ENCODE data around the gene AFG3L2. TPM values are rescaled to one million over a fixed set of nuclear protein-coding genes. Genes with fewer than 3 reads are reported as not detected.
"Not testable (repeated sequence)": the region's sequence is repeated elsewhere in the genome, so short reads cannot be mapped to it uniquely, and the experiment has no call there.

Gene AFG3L2
- total and polyA plus RNA-seq, 4 donors, result 22.5 to 55.4 (median 27.6) TPM

GRCh38 chr18:12384261-12384660, 7.2 kb upstream of the AFG3L2 start:
- H3K4me1 ChIP-seq (ENCODE audit: control insufficient read depth in 4 of 4, insufficient read depth in 4 of 4, low read length in 3 of 4), result no peaks in the 10 kb centered on the region
- TF ChIP-seq TAF1 (conservative IDR thresholded peaks at IDR 0.05), result no peak
- WGBS, result 80% methylated on average over 2 of the region's 2 CpGs
- no peaks in the 10 kb centered on the region for H3K9me3 ChIP-seq (ENCODE audit: control insufficient read depth in 4 of 4, low read length in 3 of 4)
- DNase-seq (ENCODE audit: low spot score), result no peak
- H3K4me3 ChIP-seq (ENCODE audit: low read depth in 1 of 3, low read length in 3 of 3), result no peak overlapping the region
- no peaks in the 10 kb centered on the region for H3K27me3 ChIP-seq (ENCODE audit: control insufficient read depth in 4 of 4, insufficient read depth in 4 of 4, low read length in 3 of 4)
- no peak overlapping the region for H3K27ac ChIP-seq (ENCODE audit: low read depth in 1 of 2, low read length in 2 of 2)
- no peaks in the 10 kb centered on the region for H3K36me3 ChIP-seq (ENCODE audit: control insufficient read depth in 4 of 4, insufficient read depth in 3 of 4, low read depth in 1 of 4, low read length in 3 of 4)
- H3K9ac ChIP-seq (ENCODE audit: low read depth in 1 of 2, low read length in 2 of 2), result no peak overlapping the region

- not testable (repeated sequence) for H3K9me3 ChIP-seq (ENCODE audit: control insufficient read depth in 4 of 4, low read length in 3 of 4); H3K9ac ChIP-seq (ENCODE audit: low read depth in 1 of 2, low read length in 2 of 2); DNase-seq (ENCODE audit: low spot score); H3K36me3 ChIP-seq (ENCODE audit: control insufficient read depth in 4 of 4, insufficient read depth in 3 of 4, low read depth in 1 of 4, low read length in 3 of 4); H3K27me3 ChIP-seq (ENCODE audit: control insufficient read depth in 4 of 4, insufficient read depth in 4 of 4, low read length in 3 of 4); H3K4me1 ChIP-seq (ENCODE audit: control insufficient read depth in 4 of 4, insufficient read depth in 4 of 4, low read length in 3 of 4); H3K4me3 ChIP-seq (ENCODE audit: low read depth in 1 of 3, low read length in 3 of 3); H3K27ac ChIP-seq (ENCODE audit: low read depth in 1 of 2, low read length in 2 of 2)
- 98% methylated on average over 5 of the region's 5 CpGs for WGBS
Measured at GRCh38 chr18:12383759-12384158, 6.7 kb upstream of the AFG3L2 start.

- H3K27ac ChIP-seq (ENCODE audit: low read depth in 1 of 2, low read length in 2 of 2); H3K9ac ChIP-seq (ENCODE audit: low read depth in 1 of 2, low read length in 2 of 2); H3K9me3 ChIP-seq (ENCODE audit: control insufficient read depth in 4 of 4, low read length in 3 of 4); H3K27me3 ChIP-seq (ENCODE audit: control insufficient read depth in 4 of 4, insufficient read depth in 4 of 4, low read length in 3 of 4); H3K4me3 ChIP-seq (ENCODE audit: low read depth in 1 of 3, low read length in 3 of 3); H3K4me1 ChIP-seq (ENCODE audit: control insufficient read depth in 4 of 4, insufficient read depth in 4 of 4, low read length in 3 of 4); DNase-seq (ENCODE audit: low spot score); H3K36me3 ChIP-seq (ENCODE audit: control insufficient read depth in 4 of 4, insufficient read depth in 3 of 4, low read depth in 1 of 4, low read length in 3 of 4): not testable (repeated sequence)
- WGBS, result 68% methylated on average over 7 of the region's 7 CpGs
Measured at GRCh38 chr18:12382221-12382814, 5.3 kb upstream of the AFG3L2 start.

- Histone ChIP-seq H3K4me1 (ENCODE audit: control insufficient read depth in 4 of 4, insufficient read depth in 4 of 4, low read length in 3 of 4) (peaks cover 7 to 28% (median 13%) of the 10 kb centered on the region in 4 donors), H3K4me3 (ENCODE audit: low read depth in 1 of 3, low read length in 3 of 3) (peak overlapping the region; percentile 70 to 92 (median 85)), H3K9ac (ENCODE audit: low read depth in 1 of 2, low read length in 2 of 2) (peak overlapping the region in 1 of 2 donors; percentile 84)
- not testable (repeated sequence) for H3K27ac ChIP-seq (ENCODE audit: low read depth in 1 of 2, low read length in 2 of 2); H3K9me3 ChIP-seq (ENCODE audit: control insufficient read depth in 4 of 4, low read length in 3 of 4); DNase-seq (ENCODE audit: low spot score); H3K36me3 ChIP-seq (ENCODE audit: control insufficient read depth in 4 of 4, insufficient read depth in 3 of 4, low read depth in 1 of 4, low read length in 3 of 4); H3K27me3 ChIP-seq (ENCODE audit: control insufficient read depth in 4 of 4, insufficient read depth in 4 of 4, low read length in 3 of 4)
- 71% methylated on average over 5 of the region's 5 CpGs for WGBS
Measured at GRCh38 chr18:12378198-12378558, 1.2 kb upstream of the AFG3L2 start.

- Histone ChIP-seq H3K4me3 (ENCODE audit: low read depth in 1 of 3, low read length in 3 of 3) (peak overlapping the region; percentile 70 to 92 (median 85)), H3K27me3 (ENCODE audit: control insufficient read depth in 4 of 4, insufficient read depth in 4 of 4, low read length in 3 of 4) (no peaks in the 10 kb centered on the region), H3K9ac (ENCODE audit: low read depth in 1 of 2, low read length in 2 of 2) (peak overlapping the region; percentile 48 to 84), H3K27ac (ENCODE audit: low read depth in 1 of 2, low read length in 2 of 2) (peak overlapping the region; percentile 71 to 72), H3K4me1 (ENCODE audit: control insufficient read depth in 4 of 4, insufficient read depth in 4 of 4, low read length in 3 of 4) (peaks cover 7 to 28% (median 14%) of the 10 kb centered on the region in 4 donors), H3K9me3 (ENCODE audit: control insufficient read depth in 4 of 4, low read length in 3 of 4) (no peaks in the 10 kb centered on the region), H3K36me3 (ENCODE audit: control insufficient read depth in 4 of 4, insufficient read depth in 3 of 4, low read depth in 1 of 4, low read length in 3 of 4) (no peaks in the 10 kb centered on the region)
- no peak for TF ChIP-seq EGR1 (IDR thresholded peaks at IDR 0.05; ENCODE audit: low read depth in 2 of 2)
- peak; percentile 26 for TF ChIP-seq CTCF (IDR thresholded peaks at IDR 0.05; ENCODE audit: low read depth, low read length, missing input control)
- TF ChIP-seq YY1 (IDR thresholded peaks at IDR 0.05), result peak; percentile 41
- peak; percentile 31 for TF ChIP-seq REST (IDR thresholded peaks at IDR 0.05)
- peak in 1 of 2 donors; percentile 20 for TF ChIP-seq GABPA (IDR thresholded peaks at IDR 0.05 in 1 of 2, conservative IDR thresholded peaks at IDR 0.05 in 1 of 2)
- TF ChIP-seq RXRA (IDR thresholded peaks at IDR 0.05), result no peak
- TF ChIP-seq ZBTB33 (IDR thresholded peaks at IDR 0.05), result peak; percentile 39
- 1% methylated on average over 30 of the region's 30 CpGs for WGBS
- no peak for DNase-seq (ENCODE audit: low spot score)
Measured at GRCh38 chr18:12377556-12378197, 650 bp upstream of the AFG3L2 start.
